Caki2 (cell line): ENCODE measurements around the gene CDH11. TPM values are rescaled to one million over a fixed set of nuclear protein-coding genes. Genes with fewer than 3 reads are reported as not detected.

Experiments used
- DNase-seq: peaks from one replicate; pipeline ENCODE4 v3.0.0-alpha.2; 2015; ENCODE audit warnings: low read depth
- in situ Hi-C: cut with HindIII; loops from 2 replicates; pipeline ENCODE4 v1.10.0; 2016; ENCODE audit warnings: low sequenced_read_pairs, low pct_unique_long_range_greater_than_20kb, mixed read lengths
- total RNA-seq: library from RNA; depleted of rRNA; stranded (reverse); fragments of >200 nt; shearing (Covaris generic); gene quantifications from 2 replicates; pipeline ENCODE4 v1.2.3, GENCODE V29; 2014; ENCODE audit warnings: low replicate concordance

Gene CDH11
- total RNA-seq, 1 experiment from 2014 or later, result not detected

GRCh38 chr16:65049679-65050078 lies 72.2 kb downstream of the CDH11 start:
- in situ Hi-C loops, result no loop called here
- DNase-seq, result no peak

GRCh38 chr16:65045961-65046360 lies 75.9 kb downstream of the CDH11 start:
- DNase-seq, result no peak
- in situ Hi-C loops, result no loop called here

GRCh38 chr16:65044873-65045272 lies 77.0 kb downstream of the CDH11 start:
- in situ Hi-C loops, result no loop called here
- no peak for DNase-seq

- in situ Hi-C loops, result no loop called here
- DNase-seq, result no peak
These were observed 77.8 kb downstream of the CDH11 start for GRCh38 chr16:65044026-65044425.

GRCh38 chr16:65042438-65043365 lies 79.2 kb downstream of the CDH11 start:
- no peak for DNase-seq
- in situ Hi-C loops, result no loop called here

GRCh38 chr16:65041667-65042066 lies 80.2 kb downstream of the CDH11 start:
- no peak for DNase-seq
- in situ Hi-C loops, result no loop called here

GRCh38 chr16:65038100-65038499 lies 83.8 kb downstream of the CDH11 start:
- in situ Hi-C loops, result no loop called here
- DNase-seq, result no peak

- DNase-seq, result no peak
- in situ Hi-C loops, result no loop called here
These were observed 84.3 kb downstream of the CDH11 start for GRCh38 chr16:65037556-65037955.

GRCh38 chr16:65034915-65035314 lies 86.9 kb downstream of the CDH11 start:
- in situ Hi-C loops, result no loop called here
- DNase-seq, result no peak

- no peak for DNase-seq
- in situ Hi-C loops, result no loop called here
These were observed 89.5 kb downstream of the CDH11 start for GRCh38 chr16:65032387-65032786.

GRCh38 chr16:65024767-65025178 lies 97.1 kb downstream of the CDH11 start:
- in situ Hi-C loops, result no loop called here
- no peak for DNase-seq

GRCh38 chr16:65023802-65024201 lies 98.1 kb downstream of the CDH11 start:
- in situ Hi-C loops, result no loop called here

GRCh38 chr16:65021852-65022595 lies 99.8 kb downstream of the CDH11 start:
- DNase-seq, result no peak
- in situ Hi-C loops, result no loop called here

More at GRCh38 chr16:65023802-65024201, 98.1 kb downstream of the CDH11 start:
- DNase-seq, result no peak

- in situ Hi-C loops, result no loop called here
- DNase-seq, result no peak
These were observed 105.1 kb downstream of the CDH11 start for GRCh38 chr16:65016754-65017153.

- in situ Hi-C loops, result no loop called here
These were observed 106.3 kb downstream of the CDH11 start for GRCh38 chr16:65015599-65015998.

GRCh38 chr16:65012357-65012756 lies 109.5 kb downstream of the CDH11 start:
- no peak for DNase-seq
- in situ Hi-C loops, result no loop called here

More at GRCh38 chr16:65015599-65015998, 106.3 kb downstream of the CDH11 start:
- no peak for DNase-seq

- in situ Hi-C loops, result no loop called here
These were observed 111.7 kb downstream of the CDH11 start for GRCh38 chr16:65010125-65010524.

GRCh38 chr16:65005696-65006095 lies 116.2 kb downstream of the CDH11 start:
- in situ Hi-C loops, result no loop called here
- no peak for DNase-seq

More at GRCh38 chr16:65010125-65010524, 111.7 kb downstream of the CDH11 start:
- DNase-seq, result no peak

- in situ Hi-C loops, result no loop called here
- DNase-seq, result no peak
These were observed 117.3 kb downstream of the CDH11 start for GRCh38 chr16:65004570-65004969.
